ENCODE results near the gene BCO1. TPM values are rescaled to one million over a fixed set of nuclear protein-coding genes. Genes with fewer than 3 reads are reported as not detected.

BCO1 gene
- total and polyA plus RNA-seq, 4 donors: 0.11 to 0.50 (median 0.29) TPM

DNA sequence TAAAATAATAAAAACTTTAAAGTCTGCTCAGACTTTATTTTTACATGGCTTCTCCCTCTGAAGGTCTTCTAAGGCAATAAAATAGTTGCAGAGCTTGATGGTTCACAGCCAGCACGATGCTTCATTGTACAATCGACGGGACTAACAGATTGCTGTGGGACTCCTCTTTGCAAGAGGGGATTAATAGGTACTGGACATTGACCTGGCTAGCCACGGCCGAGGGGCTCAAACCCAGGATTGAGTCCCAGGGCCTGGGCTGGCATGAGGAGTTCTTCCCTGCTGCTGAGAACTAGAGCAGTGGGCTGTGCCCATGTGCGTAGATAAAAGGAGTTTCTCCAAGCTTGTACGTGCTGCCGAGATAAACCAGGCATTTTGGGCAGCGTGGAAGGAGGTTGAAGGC lies 52.6 kb downstream of the BCO1 start:
- TF ChIP-seq YY1 (IDR thresholded peaks at IDR 0.05): no peak
- TF ChIP-seq RXRA (IDR thresholded peaks at IDR 0.05): no peak
- no peak for TF ChIP-seq SP1 (IDR thresholded peaks at IDR 0.05)
- no peak for TF ChIP-seq FOXA1 (IDR thresholded peaks at IDR 0.05)
- no peak for TF ChIP-seq EGR1 (IDR thresholded peaks at IDR 0.05; ENCODE audit: low read depth in 2 of 2)
- TF ChIP-seq HNF4A (conservative IDR thresholded peaks at IDR 0.05): no peak
- TF ChIP-seq JUND (IDR thresholded peaks at IDR 0.05): no peak
- TF ChIP-seq, protein P1, sequence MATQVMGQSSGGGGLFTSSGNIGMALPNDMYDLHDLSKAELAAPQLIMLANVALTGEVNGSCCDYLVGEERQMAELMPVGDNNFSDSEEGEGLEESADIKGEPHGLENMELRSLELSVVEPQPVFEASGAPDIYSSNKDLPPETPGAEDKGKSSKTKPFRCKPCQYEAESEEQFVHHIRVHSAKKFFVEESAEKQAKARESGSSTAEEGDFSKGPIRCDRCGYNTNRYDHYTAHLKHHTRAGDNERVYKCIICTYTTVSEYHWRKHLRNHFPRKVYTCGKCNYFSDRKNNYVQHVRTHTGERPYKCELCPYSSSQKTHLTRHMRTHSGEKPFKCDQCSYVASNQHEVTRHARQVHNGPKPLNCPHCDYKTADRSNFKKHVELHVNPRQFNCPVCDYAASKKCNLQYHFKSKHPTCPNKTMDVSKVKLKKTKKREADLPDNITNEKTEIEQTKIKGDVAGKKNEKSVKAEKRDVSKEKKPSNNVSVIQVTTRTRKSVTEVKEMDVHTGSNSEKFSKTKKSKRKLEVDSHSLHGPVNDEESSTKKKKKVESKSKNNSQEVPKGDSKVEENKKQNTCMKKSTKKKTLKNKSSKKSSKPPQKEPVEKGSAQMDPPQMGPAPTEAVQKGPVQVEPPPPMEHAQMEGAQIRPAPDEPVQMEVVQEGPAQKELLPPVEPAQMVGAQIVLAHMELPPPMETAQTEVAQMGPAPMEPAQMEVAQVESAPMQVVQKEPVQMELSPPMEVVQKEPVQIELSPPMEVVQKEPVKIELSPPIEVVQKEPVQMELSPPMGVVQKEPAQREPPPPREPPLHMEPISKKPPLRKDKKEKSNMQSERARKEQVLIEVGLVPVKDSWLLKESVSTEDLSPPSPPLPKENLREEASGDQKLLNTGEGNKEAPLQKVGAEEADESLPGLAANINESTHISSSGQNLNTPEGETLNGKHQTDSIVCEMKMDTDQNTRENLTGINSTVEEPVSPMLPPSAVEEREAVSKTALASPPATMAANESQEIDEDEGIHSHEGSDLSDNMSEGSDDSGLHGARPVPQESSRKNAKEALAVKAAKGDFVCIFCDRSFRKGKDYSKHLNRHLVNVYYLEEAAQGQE (IDR thresholded peaks at IDR 0.05): no peak
- TF ChIP-seq FOXA2 (IDR thresholded peaks at IDR 0.05): no peak
- 91% methylated on average over 9 of the region's 9 CpGs for WGBS
- Histone ChIP-seq H3K9ac (ENCODE audit: low read depth in 1 of 2, low read length in 2 of 2) (no peak overlapping the region), H3K27me3 (ENCODE audit: control insufficient read depth in 4 of 4, insufficient read depth in 4 of 4, low read length in 3 of 4) (no peaks in the 10 kb centered on the region), H3K4me1 (ENCODE audit: control insufficient read depth in 4 of 4, insufficient read depth in 4 of 4, low read length in 3 of 4) (no peaks in the 10 kb centered on the region), H3K27ac (ENCODE audit: low read depth in 1 of 2, low read length in 2 of 2) (no peak overlapping the region), H3K9me3 (ENCODE audit: control insufficient read depth in 4 of 4, low read length in 3 of 4) (no peaks in the 10 kb centered on the region), H3K36me3 (ENCODE audit: control insufficient read depth in 4 of 4, insufficient read depth in 3 of 4, low read depth in 1 of 4, low read length in 3 of 4) (no peaks in the 10 kb centered on the region), H3K4me3 (ENCODE audit: low read depth in 1 of 3, low read length in 3 of 3) (no peak overlapping the region)
- DNase-seq (ENCODE audit: low spot score): no peak

- Histone ChIP-seq H3K4me3 (ENCODE audit: low read depth in 1 of 3, low read length in 3 of 3) (no peak overlapping the region), H3K27me3 (ENCODE audit: control insufficient read depth in 4 of 4, insufficient read depth in 4 of 4, low read length in 3 of 4) (no peaks in the 10 kb centered on the region), H3K9ac (ENCODE audit: low read depth in 1 of 2, low read length in 2 of 2) (no peak overlapping the region), H3K36me3 (ENCODE audit: control insufficient read depth in 4 of 4, insufficient read depth in 3 of 4, low read depth in 1 of 4, low read length in 3 of 4) (no peaks in the 10 kb centered on the region), H3K9me3 (ENCODE audit: control insufficient read depth in 4 of 4, low read length in 3 of 4) (no peaks in the 10 kb centered on the region), H3K27ac (ENCODE audit: low read depth in 1 of 2, low read length in 2 of 2) (no peak overlapping the region), H3K4me1 (ENCODE audit: control insufficient read depth in 4 of 4, insufficient read depth in 4 of 4, low read length in 3 of 4) (no peaks in the 10 kb centered on the region)
- TF ChIP-seq, protein P2, sequence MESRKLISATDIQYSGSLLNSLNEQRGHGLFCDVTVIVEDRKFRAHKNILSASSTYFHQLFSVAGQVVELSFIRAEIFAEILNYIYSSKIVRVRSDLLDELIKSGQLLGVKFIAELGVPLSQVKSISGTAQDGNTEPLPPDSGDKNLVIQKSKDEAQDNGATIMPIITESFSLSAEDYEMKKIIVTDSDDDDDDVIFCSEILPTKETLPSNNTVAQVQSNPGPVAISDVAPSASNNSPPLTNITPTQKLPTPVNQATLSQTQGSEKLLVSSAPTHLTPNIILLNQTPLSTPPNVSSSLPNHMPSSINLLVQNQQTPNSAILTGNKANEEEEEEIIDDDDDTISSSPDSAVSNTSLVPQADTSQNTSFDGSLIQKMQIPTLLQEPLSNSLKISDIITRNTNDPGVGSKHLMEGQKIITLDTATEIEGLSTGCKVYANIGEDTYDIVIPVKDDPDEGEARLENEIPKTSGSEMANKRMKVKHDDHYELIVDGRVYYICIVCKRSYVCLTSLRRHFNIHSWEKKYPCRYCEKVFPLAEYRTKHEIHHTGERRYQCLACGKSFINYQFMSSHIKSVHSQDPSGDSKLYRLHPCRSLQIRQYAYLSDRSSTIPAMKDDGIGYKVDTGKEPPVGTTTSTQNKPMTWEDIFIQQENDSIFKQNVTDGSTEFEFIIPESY (IDR thresholded peaks at IDR 0.05): no peak
- TF ChIP-seq ATF3 (IDR thresholded peaks at IDR 0.05) (no peak), EGR1 (IDR thresholded peaks at IDR 0.05; ENCODE audit: low read depth in 2 of 2) (no peak), HNF4A (conservative IDR thresholded peaks at IDR 0.05) (no peak), HNF4G (IDR thresholded peaks at IDR 0.05) (no peak), MAX (IDR thresholded peaks at IDR 0.05) (no peak), YY1 (IDR thresholded peaks at IDR 0.05) (no peak), SP1 (IDR thresholded peaks at IDR 0.05) (no peak), JUND (IDR thresholded peaks at IDR 0.05) (no peak), RAD21 (IDR thresholded peaks at IDR 0.05) (no peak), RXRA (IDR thresholded peaks at IDR 0.05) (no peak), FOXA2 (IDR thresholded peaks at IDR 0.05) (no peak), NR2F2 (IDR thresholded peaks at IDR 0.05) (no peak), FOXA1 (IDR thresholded peaks at IDR 0.05) (no peak), GABPA (IDR thresholded peaks at IDR 0.05 in 1 of 2, conservative IDR thresholded peaks at IDR 0.05 in 1 of 2) (no peak), TAF1 (conservative IDR thresholded peaks at IDR 0.05) (no peak)
- TF ChIP-seq, protein P3, sequence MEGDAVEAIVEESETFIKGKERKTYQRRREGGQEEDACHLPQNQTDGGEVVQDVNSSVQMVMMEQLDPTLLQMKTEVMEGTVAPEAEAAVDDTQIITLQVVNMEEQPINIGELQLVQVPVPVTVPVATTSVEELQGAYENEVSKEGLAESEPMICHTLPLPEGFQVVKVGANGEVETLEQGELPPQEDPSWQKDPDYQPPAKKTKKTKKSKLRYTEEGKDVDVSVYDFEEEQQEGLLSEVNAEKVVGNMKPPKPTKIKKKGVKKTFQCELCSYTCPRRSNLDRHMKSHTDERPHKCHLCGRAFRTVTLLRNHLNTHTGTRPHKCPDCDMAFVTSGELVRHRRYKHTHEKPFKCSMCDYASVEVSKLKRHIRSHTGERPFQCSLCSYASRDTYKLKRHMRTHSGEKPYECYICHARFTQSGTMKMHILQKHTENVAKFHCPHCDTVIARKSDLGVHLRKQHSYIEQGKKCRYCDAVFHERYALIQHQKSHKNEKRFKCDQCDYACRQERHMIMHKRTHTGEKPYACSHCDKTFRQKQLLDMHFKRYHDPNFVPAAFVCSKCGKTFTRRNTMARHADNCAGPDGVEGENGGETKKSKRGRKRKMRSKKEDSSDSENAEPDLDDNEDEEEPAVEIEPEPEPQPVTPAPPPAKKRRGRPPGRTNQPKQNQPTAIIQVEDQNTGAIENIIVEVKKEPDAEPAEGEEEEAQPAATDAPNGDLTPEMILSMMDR (IDR thresholded peaks at IDR 0.05; ENCODE audit: low read depth, low read length, missing input control): no peak
- TF ChIP-seq, protein P1 (IDR thresholded peaks at IDR 0.05): no peak
- DNase-seq (ENCODE audit: low spot score): no peak
- WGBS: 84% methylated on average over 5 of the region's 5 CpGs
These were observed 54.4 kb downstream of the BCO1 start for GRCh38 chr16:81292936-81293335.

All from liver (tissue), 9 donors.